HG03064 (cell line): Measurements from ENCODE around the gene MTCH2.
"Not testable (repeated sequence)": the region's sequence is repeated elsewhere in the genome, so short reads cannot be mapped to it uniquely, and the experiment has no call there.

Experiments used
- ATAC-seq: cut with Tn5 transposase; IDR thresholded peaks from one replicate; pipeline ENCODE4 v1.9.1; 2021; ENCODE audit warnings: low read depth; ENCODE audit not compliant: unreplicated experiment

MTCH2 gene

GRCh38 chr11:47642099-47642855 lies at the start of gene MTCH2:
Gene MTCH2, minus strand, starts transcription at chr11:47642559. Its CDS starts 94 bp downstream, at chr11:47642465.
- ATAC-seq, result peak; percentile 85

GRCh38 chr11:47691979-47692378 lies 49.6 kb upstream of the MTCH2 start:
- no peak for ATAC-seq

- ATAC-seq, result no peak
Measured at GRCh38 chr11:47689480-47689879, 47.1 kb upstream of the MTCH2 start.

GRCh38 chr11:47688991-47689390 lies 46.6 kb upstream of the MTCH2 start:
- no peak for ATAC-seq

- ATAC-seq, result no peak
Measured at GRCh38 chr11:47688111-47688510, 45.8 kb upstream of the MTCH2 start.

- not testable (repeated sequence) for ATAC-seq
Measured at GRCh38 chr11:47686704-47687103, 44.3 kb upstream of the MTCH2 start.

- ATAC-seq, result no peak
Measured at GRCh38 chr11:47686151-47686550, 43.8 kb upstream of the MTCH2 start.

- no peak for ATAC-seq
Measured at GRCh38 chr11:47675851-47676250, 33.5 kb upstream of the MTCH2 start.

- no peak for ATAC-seq
Measured at GRCh38 chr11:47672283-47672730, 29.9 kb upstream of the MTCH2 start.

GRCh38 chr11:47669856-47670255 lies 27.5 kb upstream of the MTCH2 start:
- no peak for ATAC-seq

- no peak for ATAC-seq
Measured at GRCh38 chr11:47668665-47669064, 26.3 kb upstream of the MTCH2 start.

- no peak for ATAC-seq
Measured at GRCh38 chr11:47667555-47667954, 25.2 kb upstream of the MTCH2 start.

- no peak for ATAC-seq
Measured at GRCh38 chr11:47667135-47667534, 24.8 kb upstream of the MTCH2 start.

GRCh38 chr11:47664936-47665335 lies 22.6 kb upstream of the MTCH2 start:
- not testable (repeated sequence) for ATAC-seq

GRCh38 chr11:47661245-47661644 lies 18.9 kb upstream of the MTCH2 start:
- no peak for ATAC-seq

- no peak for ATAC-seq
Measured at GRCh38 chr11:47659276-47659675, 16.9 kb upstream of the MTCH2 start.

GRCh38 chr11:47656260-47656885 lies 14.0 kb upstream of the MTCH2 start:
- ATAC-seq, result no peak

GRCh38 chr11:47651818-47652469 lies 9.6 kb upstream of the MTCH2 start:
- ATAC-seq, result no peak

- no peak for ATAC-seq
Measured at GRCh38 chr11:47649276-47649675, 6.9 kb upstream of the MTCH2 start.

GRCh38 chr11:47646019-47646418 lies 3.7 kb upstream of the MTCH2 start:
- ATAC-seq, result no peak

- no peak for ATAC-seq
Measured at GRCh38 chr11:47645500-47645899, 3.1 kb upstream of the MTCH2 start.
